Activated CD4-positive, alpha-beta T cell treated with anti-CD3 and anti-CD28 coated beads, Interleukin-2, amount 10 ng/mL, durations not matched to agents 24 days and 14 days (primary cell): ENCODE results near the gene WTAP. TPM values are rescaled to one million over a fixed set of nuclear protein-coding genes. Genes with fewer than 3 reads are reported as not detected.
"Not testable (repeated sequence)": the region's sequence is repeated elsewhere in the genome, so short reads cannot be mapped to it uniquely, and the experiment has no call there.

ENCODE experiments used
- DNase-seq: peaks from one replicate; pipeline ENCODE4 v3.0.0; 2022
- H3K27ac Mint-ChIP-seq: one replicate; pipeline ENCODE4 v1.8.0; 2022; ENCODE audit warnings: mild to moderate bottlenecking, mixed read lengths
- H3K27me3 Mint-ChIP-seq: one replicate; pipeline ENCODE4 v1.8.0; 2022; ENCODE audit warnings: mixed read lengths
- H3K36me3 Mint-ChIP-seq: one replicate; pipeline ENCODE4 v1.8.0; 2022; ENCODE audit warnings: low read depth, mild to moderate bottlenecking, mixed read lengths
- H3K4me1 Mint-ChIP-seq: one replicate; pipeline ENCODE4 v1.8.0; 2021; ENCODE audit warnings: mixed read lengths
- H3K4me3 Mint-ChIP-seq: one replicate; pipeline ENCODE4 v1.8.0; 2022; ENCODE audit warnings: mild to moderate bottlenecking, moderate library complexity, mixed read lengths
- H3K9me3 Mint-ChIP-seq: one replicate; pipeline ENCODE4 v1.8.0; 2021; ENCODE audit warnings: mixed read lengths
- intact Hi-C: fragments of 100-400 bp; cut with micrococcal nuclease; formaldehyde crosslinking; loops from one replicate; pipeline ENCODE4 v1.15.1; 2023
- total RNA-seq: library from RNA; stranded (reverse); gene quantifications from 2 replicates; pipeline ENCODE4 v1.2.3, GENCODE V29; 2022

WTAP gene
- total RNA-seq, 1 donor from 2014 or later, result 107 TPM

DNA sequence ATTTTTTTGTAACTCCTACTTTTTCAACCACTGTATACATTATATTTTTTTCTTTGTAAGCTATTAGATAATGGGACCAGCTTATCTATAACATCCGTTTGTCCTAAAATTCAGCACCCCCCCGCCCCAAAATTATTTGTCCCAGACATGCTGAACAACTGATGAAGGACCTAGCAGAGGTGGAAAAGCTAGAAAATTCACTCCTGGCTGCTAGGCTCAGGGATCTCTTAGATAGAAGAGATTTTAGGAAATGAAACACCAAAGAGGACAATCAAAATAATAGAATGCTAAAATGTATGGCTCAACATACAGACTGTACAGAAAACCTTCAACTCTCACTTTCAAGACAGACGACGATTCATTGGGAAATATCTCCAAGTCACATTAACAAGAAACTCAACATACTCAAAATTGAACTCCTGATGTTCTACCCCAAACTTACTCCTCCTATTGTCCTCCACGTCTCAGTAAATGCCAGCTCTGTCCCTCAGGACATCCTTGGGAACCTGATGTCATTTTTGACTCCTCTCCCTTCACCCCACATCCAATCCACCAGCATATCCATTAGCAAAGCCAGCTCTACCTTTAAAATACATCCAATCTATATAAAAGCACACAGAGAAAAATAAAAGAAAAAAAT lies 38.9 kb upstream of the WTAP start:
- H3K36me3 Mint-ChIP-seq, result peaks cover 49% of the 10 kb centered on the region
- H3K4me1 Mint-ChIP-seq, result peaks cover 42% of the 10 kb centered on the region
- intact Hi-C loops, result no loop called here
- H3K9me3 Mint-ChIP-seq, result no peaks in the 10 kb centered on the region
- no peak overlapping the region for H3K4me3 Mint-ChIP-seq
- no peaks in the 10 kb centered on the region for H3K27me3 Mint-ChIP-seq
- DNase-seq, result no peak
- H3K27ac Mint-ChIP-seq, result peak overlapping the region; percentile 23

GRCh38 chr6:159689001-159689400 lies 38.3 kb upstream of the WTAP start:
- Mint-ChIP-seq H3K4me3 (no peak overlapping the region), H3K27ac (peak overlapping the region; percentile 23), H3K9me3 (no peaks in the 10 kb centered on the region), H3K36me3 (peaks cover 45% of the 10 kb centered on the region), H3K4me1 (peaks cover 44% of the 10 kb centered on the region), H3K27me3 (no peaks in the 10 kb centered on the region)
- no peak for DNase-seq
- intact Hi-C loops, result no loop called here

DNA sequence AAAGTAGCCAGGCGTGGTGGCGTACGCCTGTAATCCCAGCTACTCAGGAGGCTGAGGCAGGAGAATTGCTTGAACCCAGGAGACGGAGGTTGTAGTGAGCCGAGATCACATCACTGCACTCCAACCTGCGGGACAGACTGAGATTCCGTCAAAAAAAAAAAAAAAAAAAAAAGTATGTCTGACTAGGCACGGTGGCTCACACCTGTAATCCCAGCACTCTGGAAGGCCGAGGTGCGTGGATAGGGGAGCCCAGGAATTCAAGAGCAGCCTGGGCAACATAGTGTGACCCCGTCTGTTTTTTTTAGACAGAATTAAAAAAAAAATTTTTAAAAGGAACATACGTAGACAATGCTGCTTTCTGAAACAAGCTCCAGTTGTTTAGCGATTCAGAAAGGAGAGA lies 37.2 kb upstream of the WTAP start:
- Mint-ChIP-seq H3K36me3 (peaks cover 41% of the 10 kb centered on the region), H3K4me1 (peaks cover 51% of the 10 kb centered on the region)
- H3K9me3 Mint-ChIP-seq, H3K27me3 Mint-ChIP-seq, H3K4me3 Mint-ChIP-seq, H3K27ac Mint-ChIP-seq, DNase-seq: not testable (repeated sequence)
- intact Hi-C loops, result loop anchor here (2.0 to 5.0 kb wide), 3 partner anchors 162 to 322 kb away; partner anchors contain the start of gene IGF2R

- Mint-ChIP-seq H3K4me3 (peak overlapping the region; percentile 84), H3K4me1 (peaks cover 50% of the 10 kb centered on the region), H3K27me3 (no peaks in the 10 kb centered on the region), H3K9me3 (no peaks in the 10 kb centered on the region), H3K27ac (peak overlapping the region; percentile 93), H3K36me3 (peaks cover 33% of the 10 kb centered on the region)
- intact Hi-C loops, result loop anchor here (1.0 to 5.0 kb wide), 5 partner anchors 71 to 321 kb away; partner anchors contain the start of genes ACAT2, IGF2R and TCP1
- DNase-seq, result peak; percentile 82
Measured at GRCh38 chr6:159691133-159691962, 36.0 kb upstream of the WTAP start.

DNA sequence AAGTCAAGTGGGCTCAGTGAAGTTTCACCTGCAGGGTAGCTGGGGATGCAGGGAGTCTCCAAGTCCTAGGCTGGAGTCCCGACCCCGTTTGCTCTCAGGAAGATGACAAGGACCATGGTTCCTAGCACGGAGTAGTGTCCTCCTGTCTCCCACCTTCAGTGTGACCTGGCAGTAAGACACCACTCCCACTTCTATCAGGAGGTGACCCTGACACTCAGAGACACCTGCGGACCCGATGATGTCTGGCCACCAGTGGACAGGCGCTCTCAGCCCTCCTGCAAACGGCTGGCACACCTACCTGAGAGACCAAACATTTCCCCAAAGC lies 35.4 kb upstream of the WTAP start:
- H3K4me1 Mint-ChIP-seq, result peaks cover 50% of the 10 kb centered on the region
- peaks cover 28% of the 10 kb centered on the region for H3K36me3 Mint-ChIP-seq
- H3K27me3 Mint-ChIP-seq, result no peaks in the 10 kb centered on the region
- peak overlapping the region; percentile 93 for H3K27ac Mint-ChIP-seq
- H3K4me3 Mint-ChIP-seq, result peak overlapping the region; percentile 84
- no peaks in the 10 kb centered on the region for H3K9me3 Mint-ChIP-seq
- peak; percentile 72 for DNase-seq
- intact Hi-C loops, result loop anchor here (1.0 to 5.0 kb wide), 7 partner anchors 70 to 771 kb away; partner anchors contain the start of genes ACAT2, IGF2R and TCP1

DNA sequence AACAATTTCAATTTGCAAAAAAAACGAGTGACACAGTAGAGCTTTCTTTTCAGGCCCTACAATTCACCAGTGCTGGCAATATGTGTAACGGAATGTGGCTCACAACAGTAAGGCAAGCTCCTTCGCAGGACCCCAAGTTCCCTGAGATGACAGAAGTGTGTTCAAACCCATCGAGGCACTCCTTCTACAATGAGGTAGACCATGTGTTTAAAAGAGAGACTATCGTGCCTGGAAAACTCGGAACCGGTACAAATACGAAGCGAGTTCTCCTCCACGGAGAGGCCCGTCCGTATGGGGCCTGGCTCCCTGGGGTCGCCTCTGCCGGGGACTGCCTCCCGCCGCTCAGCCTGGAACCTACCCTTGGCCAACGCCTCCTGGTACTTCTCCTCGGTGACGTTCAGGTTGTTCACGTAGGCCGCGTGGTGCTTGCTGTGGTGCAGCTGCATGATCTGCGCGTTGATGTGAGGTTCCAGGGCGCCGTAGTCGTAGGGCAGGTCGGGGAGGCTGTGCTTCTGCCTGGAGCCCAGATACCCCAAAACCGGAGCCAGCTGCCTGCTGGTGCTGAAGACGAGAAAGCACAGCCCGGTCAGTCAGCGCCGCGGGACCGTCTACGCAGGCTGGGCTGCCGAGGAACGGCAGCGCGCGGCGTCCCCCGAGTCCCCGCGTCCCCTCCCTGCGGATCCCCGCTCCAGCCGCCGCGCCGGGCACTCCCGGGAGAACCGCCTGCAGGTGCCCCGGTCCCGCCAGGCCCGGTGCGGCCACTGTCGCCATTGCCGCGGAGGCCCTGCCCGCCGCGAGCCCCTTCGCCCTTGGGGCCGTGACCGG lies 34.8 kb upstream of the WTAP start:
- H3K27ac Mint-ChIP-seq, result peak overlapping the region; percentile 93
- intact Hi-C loops, result loop anchor here (1.0 to 5.0 kb wide), 5 partner anchors 35 to 770 kb away; partner anchors contain the start of gene WTAP
- H3K36me3 Mint-ChIP-seq, result peaks cover 26% of the 10 kb centered on the region
- H3K4me3 Mint-ChIP-seq, result peak overlapping the region; percentile 84
- H3K9me3 Mint-ChIP-seq, result no peaks in the 10 kb centered on the region
- peak; percentile 88 for DNase-seq
- peaks cover 48% of the 10 kb centered on the region for H3K4me1 Mint-ChIP-seq
- H3K27me3 Mint-ChIP-seq, result no peaks in the 10 kb centered on the region

DNA sequence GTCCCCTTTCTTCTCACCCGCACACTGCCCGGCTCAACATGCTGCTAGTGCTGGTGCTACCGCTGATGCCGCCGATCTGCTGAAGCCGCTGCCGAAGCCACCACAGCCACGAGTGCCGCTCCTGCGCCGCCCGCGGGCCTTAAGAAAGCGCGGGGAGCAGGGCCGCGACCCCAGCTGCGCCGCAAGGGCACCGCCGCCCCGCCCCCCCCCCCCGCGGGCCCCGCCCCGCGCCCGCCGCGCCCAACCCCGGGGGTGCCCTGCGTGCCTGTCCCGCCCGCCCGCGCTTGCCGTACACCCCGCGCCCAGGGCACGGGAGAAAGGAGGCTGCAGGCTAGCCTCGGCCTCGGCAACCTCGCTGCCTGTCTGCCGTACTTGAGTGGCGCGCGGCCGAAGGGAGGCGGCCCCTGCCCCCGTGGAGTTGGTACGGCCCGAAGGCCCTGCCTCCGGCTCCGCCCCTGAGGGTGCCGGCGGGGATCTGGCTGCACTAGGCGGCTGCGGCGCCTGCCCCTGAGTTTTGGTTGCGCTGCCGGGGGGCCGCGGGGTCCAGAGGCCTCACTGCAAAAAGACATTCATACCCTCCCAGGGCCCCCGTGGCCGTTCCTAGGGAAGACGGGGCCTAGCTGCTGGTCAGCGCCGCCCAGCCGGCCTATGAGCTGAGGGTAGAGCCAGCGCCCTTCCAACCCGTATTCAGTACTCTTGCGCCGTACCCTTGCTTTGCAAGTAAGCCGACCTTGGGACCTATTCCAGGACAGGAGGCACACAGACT lies 34.0 kb upstream of the WTAP start, which contains the start of gene SOD2:
TSS of gene SOD2 (minus strand) at position 114 of the 766 bp plus-strand sequence. CDS start at position 40, 74 bp downstream.
- H3K4me3 Mint-ChIP-seq, result peak within 1 kb of the TSS; percentile 84
- peak; percentile 95 for DNase-seq
- intact Hi-C loops, result loop anchor here (1.0 to 5.0 kb wide), 5 partner anchors 34 to 769 kb away; partner anchors contain the start of gene WTAP
- H3K27me3 Mint-ChIP-seq, result no peaks in the 10 kb centered on the region
- H3K27ac Mint-ChIP-seq, result peak within 1 kb of the TSS; percentile 96
- peaks cover 21% of the 10 kb centered on the region for H3K36me3 Mint-ChIP-seq
- H3K4me1 Mint-ChIP-seq, result peaks cover 46% of the 10 kb centered on the region
- no peaks in the 10 kb centered on the region for H3K9me3 Mint-ChIP-seq

GRCh38 chr6:159693894-159694545 lies 33.3 kb upstream of the WTAP start:
- Mint-ChIP-seq H3K27me3 (no peaks in the 10 kb centered on the region), H3K36me3 (peaks cover 17% of the 10 kb centered on the region), H3K4me3 (peak overlapping the region; percentile 84), H3K9me3 (no peaks in the 10 kb centered on the region), H3K4me1 (peaks cover 39% of the 10 kb centered on the region), H3K27ac (peak overlapping the region; percentile 96)
- peak; percentile 87 for DNase-seq
- intact Hi-C loops, result loop anchor here (1.0 to 5.0 kb wide), 5 partner anchors 33 to 769 kb away; partner anchors contain the start of gene WTAP

DNA sequence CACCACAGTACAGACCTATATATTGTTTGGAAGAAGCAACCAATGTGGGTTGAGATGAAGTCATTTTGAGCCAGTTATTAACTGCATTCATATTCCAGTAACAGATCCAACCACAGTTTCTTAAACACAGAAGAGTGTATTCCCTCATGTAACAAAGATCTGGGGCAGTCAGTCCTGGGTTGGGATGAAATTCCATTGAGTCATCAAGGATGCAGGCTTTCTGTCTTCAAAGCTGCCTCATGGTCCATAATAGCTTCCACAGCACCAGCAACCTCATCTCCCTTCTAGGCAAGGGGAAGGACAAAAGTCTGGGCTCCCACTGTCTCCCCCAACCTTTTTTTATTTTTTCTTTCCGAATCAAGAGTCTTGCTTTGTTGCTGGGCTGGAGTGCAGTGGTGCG lies 31.3 kb upstream of the WTAP start:
- intact Hi-C loops, result no loop called here
- peak; percentile 50 for DNase-seq
- H3K36me3 Mint-ChIP-seq, result peaks cover 14% of the 10 kb centered on the region
- H3K4me1 Mint-ChIP-seq, result peaks cover 38% of the 10 kb centered on the region
- no peaks in the 10 kb centered on the region for H3K9me3 Mint-ChIP-seq
- H3K4me3 Mint-ChIP-seq, result no peak overlapping the region
- H3K27ac Mint-ChIP-seq, result no peak overlapping the region
- no peaks in the 10 kb centered on the region for H3K27me3 Mint-ChIP-seq

DNA sequence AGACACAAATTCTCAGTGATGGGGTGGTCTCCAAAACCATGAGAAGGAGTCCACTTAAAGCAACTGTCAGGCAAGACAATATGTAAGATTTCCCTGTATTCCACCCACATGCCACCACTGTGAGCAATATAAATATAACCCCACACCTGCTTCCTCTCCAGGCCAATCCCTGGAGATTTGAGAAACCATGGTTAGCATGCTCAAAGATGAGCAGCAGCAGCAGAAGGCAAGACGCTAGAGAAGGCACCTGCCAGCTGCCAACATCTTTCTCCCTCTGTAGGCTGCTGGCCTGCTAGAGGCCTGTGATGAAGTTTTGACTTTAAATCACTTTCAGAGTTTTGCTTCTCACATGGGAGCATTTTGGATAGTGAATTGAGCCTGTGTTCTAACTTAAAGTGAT lies 26.3 kb upstream of the WTAP start:
- intact Hi-C loops, result no loop called here
- Mint-ChIP-seq H3K4me3 (no peak overlapping the region), H3K4me1 (peaks cover 16% of the 10 kb centered on the region), H3K9me3 (peaks cover 6% of the 10 kb centered on the region), H3K36me3 (peaks cover 2% of the 10 kb centered on the region), H3K27me3 (peaks cover 3% of the 10 kb centered on the region), H3K27ac (no peak overlapping the region)
- no peak for DNase-seq

DNA sequence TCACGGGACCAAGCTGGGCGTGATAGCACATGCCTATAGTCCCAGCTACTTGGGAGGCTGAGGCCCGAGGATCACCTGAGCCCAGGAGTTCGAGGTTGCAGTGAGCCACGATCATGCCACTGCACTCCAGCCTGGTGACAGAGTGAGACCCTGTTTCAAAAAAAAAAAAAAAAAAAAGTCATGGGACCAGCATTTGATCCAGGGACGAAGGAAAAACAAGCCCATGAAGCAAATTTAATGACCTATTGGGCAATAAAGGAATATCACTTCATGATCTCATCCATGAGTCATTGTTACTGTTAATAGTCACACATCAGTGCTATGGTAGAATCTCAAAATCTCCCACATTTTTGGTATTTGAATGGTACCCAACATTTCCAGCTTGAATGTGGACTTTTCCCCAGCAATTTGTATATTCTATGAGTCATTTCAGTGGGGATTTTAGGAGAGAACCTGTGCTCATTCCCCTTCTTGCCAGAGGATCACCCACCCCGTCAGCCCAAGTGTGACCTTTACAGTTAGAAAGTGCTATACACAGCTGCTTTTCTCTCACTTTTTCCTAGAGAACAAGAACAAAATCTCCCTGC lies 25.8 kb upstream of the WTAP start:
- Mint-ChIP-seq H3K9me3 (peaks cover 6% of the 10 kb centered on the region), H3K27ac (peak overlapping the region; percentile 71), H3K4me3 (no peak overlapping the region), H3K27me3 (peaks cover 6% of the 10 kb centered on the region), H3K4me1 (peaks cover 15% of the 10 kb centered on the region), H3K36me3 (peaks cover 2% of the 10 kb centered on the region)
- no peak for DNase-seq
- intact Hi-C loops, result no loop called here

GRCh38 chr6:159710603-159711002 lies 16.7 kb upstream of the WTAP start:
- H3K9me3 Mint-ChIP-seq, H3K4me3 Mint-ChIP-seq, DNase-seq, H3K4me1 Mint-ChIP-seq, H3K27ac Mint-ChIP-seq, H3K36me3 Mint-ChIP-seq, intact Hi-C loops: not testable (repeated sequence)
- H3K27me3 Mint-ChIP-seq, result peaks cover 16% of the 10 kb centered on the region
